HepG2 (cell line): ENCODE data around the gene TRIM25. TPM values are rescaled to one million over a fixed set of nuclear protein-coding genes. Genes with fewer than 3 reads are reported as not detected.
A peak's percentile ranks its signal among the peaks of the same experiment; 100 is the strongest.

Source experiments
- AHDC1 ChIP-seq: sonication (generic); formaldehyde crosslinking; IDR thresholded peaks from 2 replicates; pipeline ENCODE4 v1.5.1; 2020; ENCODE audit warnings: mild to moderate bottlenecking, missing genetic modification reagents, borderline replicate concordance
- CCDC6 ChIP-seq: sonication (generic); formaldehyde crosslinking; IDR thresholded peaks from 2 replicates; pipeline ENCODE4 v1.8.1; 2022; ENCODE audit warnings: mild to moderate bottlenecking, missing genetic modification reagents, moderate library complexity
- FOXK1 ChIP-seq: sonication (generic); formaldehyde crosslinking; IDR thresholded peaks from 2 replicates; pipeline ENCODE4 v1.4.0; 2020; ENCODE audit warnings: low read depth, missing genetic modification reagents, borderline replicate concordance
- HIVEP1 ChIP-seq: sonication (generic); formaldehyde crosslinking; IDR thresholded peaks from 2 replicates; pipeline ENCODE4 v1.4.0; 2020; ENCODE audit warnings: mild to moderate bottlenecking, missing genetic modification reagents
- MAFG ChIP-seq: sonication (generic); formaldehyde crosslinking; IDR thresholded peaks from 2 replicates; pipeline ENCODE4 v1.5.1; 2020; ENCODE audit warnings: mild to moderate bottlenecking, missing genetic modification reagents
- MAX ChIP-seq: IDR thresholded peaks from 2 replicates; pipeline ENCODE4 v1.6.1; 2012; ENCODE audit warnings: inconsistent platforms
- MIXL1 ChIP-seq: IDR thresholded peaks from 2 replicates; pipeline ENCODE4 v1.6.1; 2016
- NFIB ChIP-seq: sonication (generic); formaldehyde crosslinking; IDR thresholded peaks from 2 replicates; pipeline ENCODE4 v1.9.0; 2021; ENCODE audit warnings: missing genetic modification reagents, mild to moderate bottlenecking, borderline replicate concordance
- PHF20 ChIP-seq: sonication (generic); formaldehyde crosslinking; IDR thresholded peaks from 2 replicates; pipeline ENCODE4 v1.5.0; 2020; ENCODE audit warnings: mild to moderate bottlenecking, missing genetic modification reagents
- RELA ChIP-seq: sonication (generic); formaldehyde crosslinking; IDR thresholded peaks from 2 replicates; pipeline ENCODE4 v1.4.0; 2020; ENCODE audit warnings: missing genetic modification reagents
- SNAPC5 ChIP-seq: sonication (generic); formaldehyde crosslinking; IDR thresholded peaks from 2 replicates; pipeline ENCODE4 v1.8.1; 2023; ENCODE audit warnings: mild to moderate bottlenecking, missing genetic modification reagents, borderline replicate concordance
- SYNCRIP ChIP-seq: fragments of 200-400 bp; formaldehyde crosslinking; IDR thresholded peaks from 2 replicates; pipeline ENCODE4 v1.6.1; 2018; ENCODE audit warnings: mild to moderate bottlenecking, low read depth, low read length; ENCODE audit not compliant: insufficient read depth
- TBX2 ChIP-seq: sonication (generic); formaldehyde crosslinking; IDR thresholded peaks from 2 replicates; pipeline ENCODE4 v1.5.0; 2020; ENCODE audit warnings: missing genetic modification reagents, mild to moderate bottlenecking, borderline replicate concordance
- TCF12 ChIP-seq, 2 experiments: fragments of 450-650 bp in 1 of 2; sonication (generic) in 1 of 2; formaldehyde crosslinking in 1 of 2; IDR thresholded peaks; 2 replicates each; pipeline versions ENCODE4 v1.6.1 to v1.8.0; 2017 to 2022; ENCODE audit warnings: antibody characterized with exemption in 1 of 2, mild to moderate bottlenecking in 1 of 2, missing genetic modification reagents in 1 of 2, moderate library complexity in 1 of 2
- TOPORS ChIP-seq: sonication (generic); formaldehyde crosslinking; IDR thresholded peaks from 2 replicates; pipeline ENCODE4 v1.8.0; 2023; ENCODE audit warnings: mild to moderate bottlenecking, missing genetic modification reagents
- U2AF2 ChIP-seq: fragments of 200-400 bp; formaldehyde crosslinking; IDR thresholded peaks from 2 replicates; pipeline ENCODE4 v1.6.1; 2017; ENCODE audit warnings: low read depth, mild to moderate bottlenecking, low read length
- ZFP62 ChIP-seq: sonication (generic); formaldehyde crosslinking; IDR thresholded peaks from 2 replicates; pipeline ENCODE4 v1.4.0; 2020; ENCODE audit warnings: missing genetic modification reagents
- ZNF20 ChIP-seq: sonication (generic); formaldehyde crosslinking; IDR thresholded peaks from 2 replicates; pipeline ENCODE4 v1.4.0; 2020; ENCODE audit warnings: mild to moderate bottlenecking, moderate library complexity, missing genetic modification reagents
- ZNF264 ChIP-seq: sonication (generic); formaldehyde crosslinking; IDR thresholded peaks from 2 replicates; pipeline ENCODE4 v1.4.0; 2020; ENCODE audit warnings: missing genetic modification reagents
- ZNF282 ChIP-seq: fragments of 450-650 bp; IDR thresholded peaks from 2 replicates; pipeline ENCODE4 v1.6.1; 2018; ENCODE audit not compliant: partially characterized antibody
- ZNF3 ChIP-seq: IDR thresholded peaks from 2 replicates; pipeline ENCODE4 v1.7.0; 2017; ENCODE audit warnings: inconsistent platforms
- ZNF30 ChIP-seq: sonication (generic); formaldehyde crosslinking; IDR thresholded peaks from 2 replicates; pipeline ENCODE4 v1.5.0; 2020; ENCODE audit warnings: mild to moderate bottlenecking, missing genetic modification reagents
- ZNF335 ChIP-seq: sonication (generic); formaldehyde crosslinking; IDR thresholded peaks from 2 replicates; pipeline ENCODE4 v1.4.0; 2020; ENCODE audit warnings: missing genetic modification reagents
- ZNF598 ChIP-seq: sonication (generic); formaldehyde crosslinking; IDR thresholded peaks from 2 replicates; pipeline ENCODE4 v1.5.1; 2020; ENCODE audit warnings: mild to moderate bottlenecking, missing genetic modification reagents, borderline replicate concordance
- ZNF652 ChIP-seq: IDR thresholded peaks from 2 replicates; pipeline ENCODE4 v1.6.1; 2016; ENCODE audit warnings: low read depth, borderline replicate concordance
- ZNF777 ChIP-seq: sonication (generic); formaldehyde crosslinking; IDR thresholded peaks from 2 replicates; pipeline ENCODE4 v1.4.0; 2020; ENCODE audit warnings: missing genetic modification reagents
- polyA plus RNA-seq, 8 experiments: library from polyadenylated mRNA; depleted of rRNA in 3 of 8; stranded (reverse) in 7 of 8; unstranded in 1 of 8; fragments of >200 nt; fragmentation: Illumina TruSeq in 4 of 8; extraction: Trizol in 4 of 8; gene quantifications; 2 replicates each; pipeline versions ENCODE4 v1.2.1 to v1.2.3, GENCODE V29; 2011 to 2016; ENCODE audit warnings: low read depth in 4 of 8, missing spikeins in 1 of 8, mixed read lengths in 1 of 8; ENCODE audit not compliant: insufficient read depth in 1 of 8
- total RNA-seq, 5 experiments: library from RNA; depleted of rRNA; stranded (reverse); fragments of >200 nt; fragmentation: Illumina TruSeq; extraction: Trizol; gene quantifications; 2 replicates each; pipeline ENCODE4 v1.2.3, GENCODE V29; 2016; ENCODE audit warnings: low read depth in 1 of 5

TRIM25 gene
- total and polyA plus RNA-seq, 2 of the 13 experiments (the other 11 are each of a cell fraction or from before 2014, with no cell fraction given) = 30.8 to 42.2 TPM

GRCh38 chr17:56913000-56913311 is 893 bp downstream of the TRIM25 start (continued):
- TF ChIP-seq AHDC1 (CRISPR knock-in tag) (peak; percentile 29; the same call in 1 of the 2 replicates), TCF12 (IDR thresholded peaks at IDR 0.05) (no peak), TCF12 (CRISPR knock-in tag; IDR thresholded peaks at IDR 0.05) (0 out of 2 replicates have a peak, but pooled peaks have one; percentile 2), RELA (CRISPR knock-in tag) (no peak), ZNF3 (CRISPR knock-in tag) (no peak), MIXL1 (no peak), FOXK1 (CRISPR knock-in tag) (no peak), ZNF30 (CRISPR knock-in tag) (no peak), MAFG (CRISPR knock-in tag) (no peak), TBX2 (no peak), ZNF20 (no peak), PHF20 (CRISPR knock-in tag) (no peak), SNAPC5 (no peak), ZNF598 (no peak), ZNF652 (no peak), TOPORS (CRISPR knock-in tag) (no peak), ZNF282 (no peak), ZNF264 (CRISPR knock-in tag) (no peak), NFIB (CRISPR knock-in tag) (no peak), ZNF777 (CRISPR knock-in tag) (no peak), U2AF2 (no peak), ZFP62 (CRISPR knock-in tag) (no peak), CCDC6 (CRISPR knock-in tag) (no peak), SYNCRIP (no peak), ZNF335 (no peak), HIVEP1 (no peak), MAX (no peak)
